Cardiac muscle cell (in vitro differentiated cells and primary cell): ENCODE data around the gene CAMSAP2. TPM values are rescaled to one million over a fixed set of nuclear protein-coding genes. Genes with fewer than 3 reads are reported as not detected.
"Not testable (repeated sequence)": the region's sequence is repeated elsewhere in the genome, so short reads cannot be mapped to it uniquely, and the experiment has no call there.

Experiments
- DNase-seq, 2 donors: peaks; one replicate each; pipeline versions ENCODE4 v3.0.0 to v3.0.0-alpha.2; 2010 to 2017; ENCODE audit warnings: low read depth in 1 of 2, low spot score in 1 of 2
- H3K27ac ChIP-seq: fragments of 200-600 bp; sonication (generic); 2 replicates; pipeline ENCODE4 v1.5.1; 2016
- H3K27me3 ChIP-seq: fragments of 200-600 bp; sonication (generic); 2 replicates; pipeline ENCODE4 v1.6.0; 2016; ENCODE audit warnings: control low read depth
- H3K36me3 ChIP-seq: fragments of 200-600 bp; sonication (generic); 2 replicates; pipeline ENCODE4 v1.5.1; 2016; ENCODE audit warnings: control low read depth
- H3K4me1 ChIP-seq: fragments of 200-600 bp; sonication (generic); 2 replicates; pipeline ENCODE4 v1.8.1; 2017; ENCODE audit warnings: low read depth, mild to moderate bottlenecking, mixed run types
- H3K4me3 ChIP-seq: fragments of 200-600 bp; sonication (generic); 2 replicates; pipeline ENCODE4 v1.5.1; 2016; ENCODE audit warnings: mild to moderate bottlenecking
- H3K9me3 ChIP-seq: fragments of 200-600 bp; sonication (generic); 2 replicates; pipeline ENCODE4 v1.5.1; 2017; ENCODE audit warnings: low read depth, mild to moderate bottlenecking, control low read depth
- CTCF ChIP-seq: IDR thresholded peaks from 2 replicates; pipeline ENCODE4 v1.5.1; 2012; ENCODE audit warnings: low read depth, mild to moderate bottlenecking, low read length
- polyA plus RNA-seq: library from polyadenylated mRNA; unstranded; fragments of >200 nt; fragmentation: Nextera tagmentation; extraction: Ambion mirVana; gene quantifications from 2 replicates; pipeline ENCODE4 v1.2.1, GENCODE V29; 2016
- total RNA-seq: library from RNA; depleted of rRNA; stranded (reverse); fragments of >200 nt; gene quantifications from 2 replicates; pipeline ENCODE4 v1.2.3, GENCODE V29; 2016

The CAMSAP2 gene
- total and polyA plus RNA-seq, 2 experiments from 2014 or later, result 12.6 to 22.8 TPM

- H3K9me3 ChIP-seq, result no peaks in the 10 kb centered on the region
- peak in 1 of 2 donors; percentile 63 for DNase-seq
- peak overlapping the region; percentile 67 for H3K27ac ChIP-seq
- H3K36me3 ChIP-seq, result peaks cover 12% of the 10 kb centered on the region
- no peaks in the 10 kb centered on the region for H3K27me3 ChIP-seq
- no peak overlapping the region for H3K4me3 ChIP-seq
- no peak for TF ChIP-seq CTCF
- peaks cover 16% of the 10 kb centered on the region for H3K4me1 ChIP-seq
Measured at GRCh38 chr1:200811704-200812103, 73.0 kb downstream of the CAMSAP2 start.

GRCh38 chr1:200816624-200817224, 78.0 kb downstream of the CAMSAP2 start:
- not testable (repeated sequence) for H3K4me1 ChIP-seq, H3K27me3 ChIP-seq, H3K27ac ChIP-seq, H3K36me3 ChIP-seq, DNase-seq, H3K4me3 ChIP-seq, H3K9me3 ChIP-seq

- DNase-seq, result no peak
- Histone ChIP-seq H3K9me3 (no peaks in the 10 kb centered on the region), H3K36me3 (no peaks in the 10 kb centered on the region), H3K27me3 (no peaks in the 10 kb centered on the region), H3K4me1 (no peaks in the 10 kb centered on the region), H3K4me3 (no peak overlapping the region), H3K27ac (no peak overlapping the region)
- TF ChIP-seq CTCF, result no peak
Measured at GRCh38 chr1:200818248-200818647, 79.6 kb downstream of the CAMSAP2 start.

- Histone ChIP-seq H3K9me3 (no peaks in the 10 kb centered on the region), H3K27ac (no peak overlapping the region), H3K27me3 (no peaks in the 10 kb centered on the region), H3K4me1 (no peaks in the 10 kb centered on the region), H3K4me3 (no peak overlapping the region), H3K36me3 (no peaks in the 10 kb centered on the region)
- TF ChIP-seq CTCF, result no peak
- DNase-seq, result no peak
Measured at GRCh38 chr1:200819726-200820125, 81.0 kb downstream of the CAMSAP2 start.

- H3K4me3 ChIP-seq, result no peak overlapping the region
- H3K9me3 ChIP-seq, result no peaks in the 10 kb centered on the region
- no peaks in the 10 kb centered on the region for H3K27me3 ChIP-seq
- H3K36me3 ChIP-seq, result peaks cover 21% of the 10 kb centered on the region
- DNase-seq, result no peak
- no peak for TF ChIP-seq CTCF
- peaks cover 15% of the 10 kb centered on the region for H3K4me1 ChIP-seq
- no peak overlapping the region for H3K27ac ChIP-seq
Measured at GRCh38 chr1:200831091-200831490, 92.4 kb downstream of the CAMSAP2 start.

GRCh38 chr1:200834383-200834782, 95.7 kb downstream of the CAMSAP2 start:
- Histone ChIP-seq H3K27me3 (no peaks in the 10 kb centered on the region), H3K36me3 (peaks cover 21% of the 10 kb centered on the region), H3K9me3 (no peaks in the 10 kb centered on the region), H3K27ac (no peak overlapping the region), H3K4me1 (peaks cover 15% of the 10 kb centered on the region), H3K4me3 (no peak overlapping the region)
- TF ChIP-seq CTCF, result no peak
- no peak for DNase-seq
